Measurements from ENCODE around the gene GATAD2A. TPM values are rescaled to one million over a fixed set of nuclear protein-coding genes. Genes with fewer than 3 reads are reported as not detected.

The GATAD2A gene
- total and polyA plus RNA-seq, 10 of the 15 experiments (the other 5 are each of a cell fraction or from before 2014, with no cell fraction given) = 2.6 to 173 (median 32.0) TPM

- TF ChIP-seq PRDM15 (CRISPR knock-in tag; IDR thresholded peaks at IDR 0.05) (no peak), BCL3 (IDR thresholded peaks at IDR 0.05; ENCODE audit: borderline replicate concordance, insufficient read depth, low read depth, low read length, poor library complexity, severe bottlenecking) (no peak)
Observed at GRCh38 chr19:19457671-19458070, 52.2 kb downstream of the GATAD2A start (continued).

GRCh38 chr19:19458110-19458816 is 52.8 kb downstream of the GATAD2A start:
- RAD21 ChIA-PET (ENCODE audit: unreplicated experiment) = interaction anchor here (0.6 to 3.1 kb wide), 4 partner anchors 14 to 99 kb away, joined by 3 to 21 read pairs (median 4); partner anchors contain the start of gene GATAD2A
- peaks cover 50% of the 10 kb centered on the region for H3K4me1 ChIP-seq (ENCODE audit: control insufficient read depth, insufficient read depth, low read length)
- H3K9ac ChIP-seq (ENCODE audit: control insufficient read depth, insufficient read depth, low read length) = 0 out of 2 replicates have a peak overlapping the region, but pooled peaks have one; percentile 19
- no TSS peak for BruUV-seq (replicated peaks)
- H4K20me1 ChIP-seq (ENCODE audit: control insufficient read depth, insufficient read depth) = peaks cover 2% of the 10 kb centered on the region
- intact Hi-C loops (cut with micrococcal nuclease; ENCODE audit: unreplicated experiment) (loop anchor here (5.0 kb wide), 1 partner anchor 51 kb away; the partner anchor contains the start of gene GATAD2A), in situ Hi-C loops (cut with MboI) (no loop called here)
- peak overlapping the region; percentile 62 for H3K4me2 ChIP-seq (ENCODE audit: control insufficient read depth, insufficient read depth)
- WGBS (ENCODE audit: insufficient coverage, insufficient replicate concordance, low lambda C conversion rate, missing lambda C conversion rate) = 80% methylated on average over 14 of the region's 14 CpGs
- ATAC-seq (no peak), DNase-seq (ENCODE audit: low read depth, low spot score) (no peak), FAIRE-seq (no peak)
- H3K4me3 ChIP-seq = no peak overlapping the region
- no peaks in the 10 kb centered on the region for H3K9me3 ChIP-seq (replicated peaks; ENCODE audit: control insufficient read depth, insufficient read depth, low read length)
- H3K27me3 ChIP-seq (replicated peaks in 1 of 2; ENCODE audit: control insufficient read depth in 2 of 2, insufficient read depth in 2 of 2, low read length in 1 of 2) = no peaks in the 10 kb centered on the region
- peaks cover 4 to 8% of the 10 kb centered on the region in 2 experiments; a peak in 2 of 4 replicates for H3K36me3 ChIP-seq (ENCODE audit: control insufficient read depth in 2 of 2, insufficient read depth in 2 of 2, low read length in 1 of 2)
- peaks cover 65% of the 10 kb centered on the region for H3K79me2 ChIP-seq (ENCODE audit: control insufficient read depth, insufficient read depth, low read length)
- peak overlapping the region; percentile 23 for H3K27ac ChIP-seq (ENCODE audit: control insufficient read depth, insufficient read depth)
- SMC1A ChIA-PET (ENCODE audit: uncharacterized antibody, unreplicated experiment) = interaction anchor here (1.3 to 3.0 kb wide), 5 partner anchors 9 to 47 kb away, joined by 3 to 21 read pairs (median 3); no protein-coding TSS in a partner anchor
- 0 out of 2 replicates have a peak, but pooled peaks have one; percentile 5 for TF ChIP-seq RUNX3 (IDR thresholded peaks at IDR 0.05; ENCODE audit: low read length)
- TF ChIP-seq MLLT1 (IDR thresholded peaks at IDR 0.05) = no peak
- TF ChIP-seq PKNOX1 (IDR thresholded peaks at IDR 0.05) = peak; percentile 56; the same call in 1 of the 2 replicates
- no peak overlapping the region for H2AFZ ChIP-seq (ENCODE audit: control insufficient read depth, low read depth, low read length)
- CTCF ChIA-PET = interaction anchor here (0.9 to 2.5 kb wide), 4 partner anchors 8 to 53 kb away, joined by 3 to 10 read pairs (median 6); partner anchors contain the start of gene GATAD2A
- POLR2A ChIA-PET = interaction anchor here (0.6 to 2.6 kb wide), 4 partner anchors 9 to 410 kb away, joined by 3 to 7 read pairs (median 7); no protein-coding TSS in a partner anchor

All from GM12878 (cell line).